ENCODE results near the gene SDC3.
A peak's percentile ranks its signal among the peaks of the same experiment; 100 is the strongest.

Gene SDC3

DNA sequence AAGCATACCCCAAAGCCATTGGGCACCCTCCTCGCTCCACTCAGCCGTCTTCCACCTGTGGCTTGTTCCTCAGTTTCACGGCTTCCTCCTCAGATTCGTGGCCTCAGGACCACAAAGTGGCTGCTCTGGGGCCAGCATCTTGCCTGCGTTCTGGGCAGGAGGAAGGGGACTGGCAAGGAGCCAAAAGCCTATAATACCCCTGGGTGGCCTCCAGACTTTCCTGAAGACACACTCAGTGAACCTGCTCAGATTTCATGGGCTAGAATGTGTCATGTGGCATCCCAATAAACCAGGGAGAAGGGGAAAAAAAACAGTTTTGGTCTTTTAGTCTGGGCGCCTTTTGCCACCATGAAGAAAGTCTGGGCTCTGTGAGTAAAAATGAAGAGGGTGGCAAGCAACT lies 62.0 kb downstream of the SDC3 start:
- DNase-seq = no peak

GRCh38 chr1:30845904-30846290 lies 62.7 kb downstream of the SDC3 start:
- DNase-seq = no peak

DNA sequence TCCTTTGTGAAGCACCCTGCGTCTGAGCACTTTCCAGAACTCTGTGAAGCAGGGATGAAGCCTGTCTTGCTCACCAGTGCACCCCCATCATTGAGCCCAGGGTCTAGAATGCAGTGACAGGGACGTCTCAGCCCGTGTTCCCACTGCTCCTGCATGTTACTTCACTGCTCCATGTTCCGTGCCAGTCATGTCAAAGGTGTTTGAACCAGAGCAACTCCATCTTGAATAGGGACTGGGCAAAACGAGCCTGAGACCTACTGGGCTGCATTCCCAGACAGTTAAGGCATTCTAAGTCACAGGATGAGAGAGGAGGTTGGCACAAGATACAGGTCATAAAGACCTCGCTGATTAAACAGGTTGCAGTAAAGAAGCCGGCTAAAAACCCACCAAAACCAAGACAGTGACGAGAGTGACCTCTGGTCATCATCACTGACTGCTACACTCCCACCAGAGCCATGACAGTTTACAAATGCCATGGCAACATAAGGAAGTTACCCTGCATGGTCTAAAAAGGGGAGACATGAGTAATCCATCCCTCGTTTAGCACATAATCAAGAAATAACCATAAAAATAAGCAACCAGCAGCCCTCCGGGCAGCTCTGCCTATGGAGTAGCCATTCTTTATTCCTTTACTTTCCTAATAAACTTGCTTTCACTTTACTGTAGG lies 63.2 kb downstream of the SDC3 start:
- DNase-seq = no peak

DNA sequence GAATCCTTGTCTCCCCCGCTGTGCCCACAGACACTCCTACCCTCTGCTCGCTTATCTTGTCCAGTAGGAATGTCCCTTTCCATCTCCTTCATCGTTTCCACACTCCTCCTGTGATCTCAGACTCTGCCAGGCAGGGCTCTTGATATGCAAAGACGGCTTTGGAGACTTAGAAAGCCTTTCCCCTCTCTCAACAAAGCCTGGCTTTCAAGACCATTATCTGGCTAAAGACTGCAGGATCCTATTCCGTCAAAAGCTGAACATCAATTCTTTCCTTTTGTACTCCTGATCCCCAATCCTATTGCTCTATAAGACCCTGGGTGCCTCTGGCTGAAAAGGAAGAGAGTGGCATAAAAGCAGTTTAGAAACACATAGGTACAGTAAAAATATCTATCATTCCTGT lies 63.9 kb downstream of the SDC3 start:
- no peak for DNase-seq

DNA sequence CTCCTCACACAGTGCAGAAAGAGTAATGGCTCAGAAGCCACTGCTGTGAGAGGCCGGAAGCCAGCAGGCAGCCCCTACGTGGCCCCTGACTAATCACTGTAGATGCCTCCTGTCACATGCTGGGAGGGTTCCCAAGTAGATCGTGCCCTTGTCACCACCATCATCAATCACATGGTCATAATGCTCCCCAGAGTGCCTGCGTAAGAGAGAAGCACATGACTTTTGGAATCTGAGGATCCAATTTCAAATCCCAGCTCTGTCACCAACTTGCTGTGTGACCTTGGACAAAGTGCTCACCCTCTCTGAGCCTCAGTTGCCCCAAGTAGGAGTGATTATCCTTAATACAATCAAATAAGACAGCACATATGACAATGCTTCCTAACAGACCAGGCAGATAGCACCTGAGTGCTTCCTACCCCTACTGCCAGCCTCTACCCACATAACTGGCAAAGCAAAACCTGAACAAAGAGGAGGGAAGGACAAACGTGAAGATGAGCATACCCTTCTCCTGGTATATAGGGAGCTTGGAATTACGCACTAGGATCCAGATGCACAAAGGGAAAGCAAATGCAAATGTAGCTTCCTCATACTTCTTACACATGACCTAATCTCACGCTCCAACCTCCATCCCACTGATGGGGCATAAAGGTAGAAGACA lies 65.7 kb downstream of the SDC3 start:
- peak in 2 of 3 experiments; percentile 38 to 82 for DNase-seq

DNA sequence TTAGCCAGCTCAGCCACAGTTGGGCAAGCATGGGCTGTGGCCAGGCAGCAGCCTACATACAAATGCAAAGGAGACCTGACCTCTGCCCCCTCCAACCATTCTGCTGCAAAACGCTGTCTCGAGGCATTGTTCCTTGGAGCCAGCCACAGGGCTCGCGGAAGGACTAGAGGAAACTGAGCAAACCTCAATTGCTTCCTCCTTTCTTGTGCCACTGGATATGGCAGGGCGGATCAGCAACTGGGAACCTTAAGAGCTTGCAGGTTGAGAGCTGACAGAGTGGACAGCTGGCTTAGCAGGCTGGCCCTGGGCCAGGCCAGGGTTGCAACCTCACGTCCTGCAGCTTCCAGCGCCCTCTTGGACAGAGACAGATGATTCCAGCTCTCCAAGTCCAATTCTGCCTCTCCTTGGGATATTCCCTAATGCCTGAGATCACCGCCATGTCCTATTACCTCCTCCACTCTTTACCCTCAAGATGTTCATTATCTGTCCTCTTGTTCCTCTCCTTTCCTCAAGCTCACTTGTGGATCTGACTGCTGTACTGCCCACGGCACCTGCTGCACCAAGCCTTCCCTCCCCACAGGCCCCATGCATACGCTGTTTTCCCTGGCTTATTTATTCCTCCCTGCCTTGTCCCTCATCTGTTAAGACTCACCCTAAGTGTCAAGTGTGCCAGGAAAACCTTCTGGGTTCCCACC lies 67.5 kb downstream of the SDC3 start:
- DNase-seq = peak in 1 of 3 experiments; percentile 44

DNA sequence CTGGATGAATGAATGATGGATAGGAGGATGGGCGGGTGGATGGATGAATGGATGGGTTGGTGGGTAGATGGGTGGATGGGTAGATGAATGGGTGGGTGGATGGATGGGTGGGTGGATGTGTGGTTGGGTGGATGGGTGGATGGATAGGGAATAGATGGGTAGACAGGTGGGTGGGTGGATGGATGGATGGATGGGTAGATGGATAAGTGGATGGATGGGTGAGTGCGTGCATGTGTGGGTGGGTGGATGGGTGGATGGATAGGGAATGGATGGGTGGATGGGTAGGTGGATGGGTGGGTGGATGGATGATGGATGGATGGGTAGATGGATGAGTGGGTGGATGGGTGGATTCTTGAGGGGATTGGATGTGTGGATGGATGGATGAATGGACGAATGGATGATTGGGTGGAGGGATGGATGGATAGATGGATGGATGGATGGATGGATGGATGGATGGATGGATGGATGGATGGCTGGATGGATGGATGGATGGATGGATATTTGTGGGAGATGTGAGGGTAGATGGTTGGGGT lies 68.7 kb downstream of the SDC3 start:
- no peak for DNase-seq

- DNase-seq = no peak
Measured at GRCh38 chr1:30838996-30839395, 69.6 kb downstream of the SDC3 start.

DNA sequence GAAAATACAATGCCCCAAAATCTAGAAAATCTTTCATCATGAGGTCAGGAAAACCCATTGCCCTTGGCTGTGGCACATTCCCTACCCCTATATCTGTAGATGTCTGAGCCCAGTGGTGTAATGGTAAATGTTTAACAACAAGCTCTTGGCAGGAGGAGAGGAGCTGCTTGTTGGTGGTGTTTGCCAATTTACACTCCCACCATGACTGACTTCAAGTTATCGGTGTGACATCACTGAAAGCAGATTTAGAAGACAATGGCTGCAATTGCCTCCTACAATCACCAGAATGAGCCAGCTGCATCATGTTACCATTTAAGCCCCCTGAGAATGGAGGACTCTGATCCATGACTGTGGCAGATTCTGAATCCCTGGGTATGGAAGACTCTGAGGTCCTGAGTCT lies 70.9 kb downstream of the SDC3 start:
- no peak for DNase-seq

- peak in 2 of 3 experiments; percentile 38 to 72 for DNase-seq
Measured at GRCh38 chr1:30834253-30834652, 74.3 kb downstream of the SDC3 start.

GRCh38 chr1:30830537-30830936 lies 78.0 kb downstream of the SDC3 start:
- DNase-seq = no peak

- DNase-seq = no peak
Measured at GRCh38 chr1:30829889-30830288, 78.7 kb downstream of the SDC3 start.

- DNase-seq = peak in 1 of 3 experiments; percentile 83
Measured at GRCh38 chr1:30824736-30825429, 83.7 kb downstream of the SDC3 start.

DNA sequence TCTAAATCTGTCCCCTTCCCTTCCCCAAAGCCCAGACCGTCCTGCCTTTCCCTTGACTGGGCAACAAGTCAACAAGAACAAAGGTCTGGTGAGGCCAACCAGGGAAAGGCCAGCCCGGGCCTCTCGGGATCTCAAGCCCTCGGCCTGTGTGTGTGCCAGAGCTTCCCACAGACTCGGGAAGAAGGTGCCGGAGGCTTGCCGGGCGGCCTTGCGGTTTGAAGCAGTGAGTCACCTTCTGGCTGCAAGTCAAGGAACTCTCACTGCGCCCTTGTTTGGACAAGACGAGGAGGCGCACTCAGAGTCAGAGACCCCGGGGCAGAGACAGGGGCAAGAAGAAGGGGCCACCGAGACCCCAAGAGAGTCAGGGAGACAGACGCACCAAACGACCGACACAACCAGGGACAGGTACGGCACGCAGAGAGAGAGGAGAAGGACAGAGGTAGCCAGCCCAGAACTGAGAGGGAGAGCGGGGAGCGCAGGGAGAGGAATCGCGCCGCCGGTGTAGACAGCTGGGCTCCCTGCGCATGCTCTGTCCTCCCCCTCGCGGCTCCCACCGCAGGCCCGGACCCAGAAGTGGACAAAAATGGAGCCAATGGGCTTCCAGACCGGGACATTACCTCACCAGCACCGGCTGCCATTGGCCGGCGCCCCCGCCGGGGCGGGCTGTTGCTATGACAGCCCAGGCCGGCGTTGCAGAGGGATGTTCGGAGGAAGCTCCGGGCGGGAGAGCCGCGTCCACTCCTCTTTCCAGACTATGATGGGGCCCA lies 84.4 kb downstream of the SDC3 start:
- peak; percentile 94 to 97 (median 96) for DNase-seq

DNA sequence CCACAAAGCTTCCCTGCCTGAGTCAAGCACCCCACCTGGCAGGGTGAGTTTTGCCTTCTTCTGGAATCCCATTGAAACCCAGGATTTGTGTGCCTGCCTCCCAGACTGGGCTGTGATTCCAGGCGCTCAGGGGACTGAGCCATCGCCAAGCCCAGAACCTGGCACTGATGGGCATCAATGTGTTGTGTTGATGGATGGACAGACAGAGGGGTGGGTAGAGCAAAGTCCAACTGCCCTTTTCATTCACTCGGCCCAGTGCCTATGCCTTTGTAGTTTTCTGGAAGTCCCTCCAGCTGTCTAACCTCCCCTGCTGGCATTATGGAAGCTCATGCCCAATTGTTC lies 85.0 kb downstream of the SDC3 start:
- DNase-seq = no peak

- DNase-seq = no peak
Measured at GRCh38 chr1:30822966-30823581, 85.5 kb downstream of the SDC3 start.

GRCh38 chr1:30822006-30822405 lies 86.6 kb downstream of the SDC3 start:
- no peak for DNase-seq

DNA sequence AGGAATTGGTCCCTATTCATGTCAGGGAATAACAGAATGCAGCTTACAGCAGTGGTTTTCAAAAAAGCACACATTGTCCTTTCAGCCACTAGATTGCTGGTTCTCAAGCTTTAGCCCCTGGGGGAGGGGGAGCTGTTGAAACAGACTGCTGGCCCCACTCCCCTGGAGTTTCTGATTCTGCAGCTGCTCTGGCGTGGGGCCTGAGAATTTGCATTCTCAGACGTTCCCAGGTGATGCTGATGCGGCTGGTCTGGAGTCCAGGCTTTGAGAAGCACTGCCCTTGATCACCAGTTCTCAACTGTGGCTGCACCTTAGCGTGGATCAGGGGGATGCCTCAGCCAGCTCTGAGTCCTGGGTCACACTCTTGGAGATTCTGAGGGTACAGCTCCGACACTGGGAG lies 88.3 kb downstream of the SDC3 start:
- DNase-seq = no peak

Measured in NCI-H1417 (cell line).